IPS-11a (cell line): Measurements from ENCODE around the gene RNF121.

ENCODE experiments used
- H3K4me3 ChIP-seq: one replicate; pipeline ENCODE4 v1.5.1; 2013; ENCODE audit warnings: low read depth, low read length, control low read depth

RNF121 gene

DNA sequence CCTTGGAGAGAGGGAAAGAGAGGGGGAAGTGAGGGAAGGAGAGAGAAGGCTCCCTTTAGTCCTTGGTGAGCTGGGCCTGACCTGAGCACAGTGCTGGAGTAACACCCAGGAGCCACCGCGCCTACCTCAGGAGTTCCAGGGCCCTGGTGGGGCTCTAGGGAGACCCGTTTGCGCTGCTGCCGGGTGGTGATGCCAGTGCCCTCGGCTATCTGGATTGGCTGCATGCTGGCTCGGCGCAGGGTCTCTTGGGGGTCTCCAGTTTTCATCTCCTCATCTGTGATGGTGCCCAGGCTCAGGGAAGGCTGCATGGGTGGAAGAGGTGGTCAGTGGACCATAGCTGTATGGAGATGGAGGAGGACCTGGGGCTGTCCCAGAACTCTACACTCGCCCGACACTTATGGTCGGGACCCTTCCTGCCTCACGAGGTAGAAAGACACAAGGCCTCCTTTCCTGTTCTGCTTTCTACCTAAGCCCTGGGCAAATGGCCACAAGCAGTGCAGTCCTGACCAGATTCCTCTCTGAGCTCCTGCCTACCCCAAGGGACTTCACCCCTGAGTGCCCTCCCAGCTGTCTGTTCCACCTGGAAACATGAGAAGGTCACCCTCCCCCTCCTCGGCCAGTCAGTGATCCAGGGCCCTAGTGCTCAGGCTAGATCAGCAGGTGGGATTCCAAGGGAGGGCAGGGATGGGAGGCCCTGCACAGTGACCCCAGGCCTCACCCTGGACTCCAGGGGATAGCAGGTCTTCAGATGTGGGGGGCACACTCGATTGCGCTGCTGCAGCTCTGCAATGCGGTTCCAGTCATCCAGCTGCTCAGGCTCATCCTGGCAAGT, 75.9 kb downstream of the RNF121 start:
- H3K4me3 ChIP-seq, result no peak overlapping the region

DNA sequence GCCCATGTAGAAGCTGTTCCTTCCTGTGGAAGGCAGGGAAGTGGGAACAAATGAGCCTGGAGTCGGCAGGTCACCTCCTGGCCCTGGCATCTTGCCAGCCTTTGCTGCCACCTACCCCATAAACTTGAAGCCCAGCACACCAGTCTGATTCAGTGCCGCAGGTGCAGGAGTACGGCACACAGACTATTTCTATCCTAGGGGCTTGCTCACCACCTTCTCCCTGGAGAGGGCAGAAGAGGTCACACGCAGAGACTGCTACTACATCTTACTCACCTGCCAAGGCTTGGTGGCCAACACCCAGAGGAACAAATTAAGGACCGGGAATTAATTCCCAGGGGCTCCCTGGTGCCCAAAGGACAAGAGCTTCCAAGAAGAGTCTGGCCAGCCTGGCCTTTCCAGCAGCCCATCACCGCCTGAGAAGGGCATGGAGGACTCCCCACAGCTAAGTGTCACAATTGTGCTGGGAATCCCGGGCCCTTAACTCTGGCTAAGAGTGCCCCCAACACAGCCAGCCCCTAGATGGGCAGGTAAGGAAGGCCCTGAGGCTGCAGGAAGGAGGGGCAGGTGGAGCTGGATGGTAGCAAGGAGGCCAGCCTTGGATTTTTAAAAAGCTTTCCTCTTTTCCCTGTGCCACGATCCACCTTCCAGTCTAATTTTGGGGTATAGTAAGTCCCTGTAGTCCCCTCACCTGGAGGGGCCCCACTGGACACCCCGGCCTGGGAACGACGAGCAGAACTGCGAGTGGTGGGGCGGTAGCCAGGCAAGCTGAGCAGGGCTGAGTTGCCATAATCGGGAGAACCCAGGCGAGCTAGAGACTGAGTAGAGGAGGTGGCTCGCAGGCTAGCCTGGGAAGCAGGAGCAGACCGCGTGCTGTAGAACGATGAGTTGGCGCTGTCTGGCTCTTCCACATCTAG, 76.8 kb downstream of the RNF121 start:
- no peak overlapping the region for H3K4me3 ChIP-seq

GRCh38 chr11:72006309-72007088, 77.7 kb downstream of the RNF121 start:
- no peak overlapping the region for H3K4me3 ChIP-seq

GRCh38 chr11:72007089-72007476, 78.2 kb downstream of the RNF121 start:
- H3K4me3 ChIP-seq, result no peak overlapping the region

DNA sequence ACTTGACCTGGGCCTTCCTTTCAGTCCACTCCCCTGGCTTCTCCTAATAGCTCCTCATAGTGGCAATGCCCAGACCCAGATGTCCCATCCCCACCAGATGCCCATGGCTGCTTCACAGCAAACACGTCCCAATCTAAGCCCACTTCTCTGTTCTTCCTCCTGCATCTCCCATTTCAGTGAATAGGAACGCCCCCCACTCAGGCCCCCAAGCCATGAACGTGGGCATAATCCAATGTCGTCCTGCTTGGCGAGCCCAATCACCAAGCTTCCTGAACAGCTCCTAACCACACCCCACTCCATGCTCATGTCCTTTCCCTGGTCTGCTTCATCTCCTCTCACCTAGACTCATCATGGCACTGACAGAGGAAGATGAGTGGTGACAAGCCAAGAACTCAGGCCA, 78.7 kb downstream of the RNF121 start:
- no peak overlapping the region for H3K4me3 ChIP-seq

DNA sequence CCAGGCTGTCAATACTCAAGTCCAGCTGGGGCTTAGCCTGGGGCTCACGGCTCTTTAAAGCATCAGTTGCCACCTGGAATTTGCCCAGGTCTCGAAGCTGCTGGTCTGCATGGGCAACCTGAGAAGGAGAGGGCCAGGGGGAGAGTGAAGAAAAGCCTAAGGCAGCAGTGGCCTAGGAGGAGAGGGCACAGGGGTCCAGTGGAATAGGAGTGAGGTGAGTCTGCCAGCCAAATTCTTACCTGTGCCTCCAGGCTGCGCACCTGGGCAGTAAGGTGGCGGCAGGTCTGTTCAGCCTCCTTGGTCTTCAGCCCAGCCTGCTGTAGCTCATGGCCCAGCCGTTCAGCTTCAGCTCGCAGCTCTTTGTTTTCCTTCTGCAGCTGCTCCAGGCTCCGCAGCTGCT, 79.9 kb downstream of the RNF121 start:
- no peak overlapping the region for H3K4me3 ChIP-seq

- H3K4me3 ChIP-seq, result no peak overlapping the region
These were observed 80.3 kb downstream of the RNF121 start for GRCh38 chr11:72009156-72009555.

- no peak overlapping the region for H3K4me3 ChIP-seq
These were observed 81.8 kb downstream of the RNF121 start for GRCh38 chr11:72010529-72011233.

GRCh38 chr11:72012091-72012630, 83.3 kb downstream of the RNF121 start:
- H3K4me3 ChIP-seq, result no peak overlapping the region

- no peak overlapping the region for H3K4me3 ChIP-seq
These were observed 84.3 kb downstream of the RNF121 start for GRCh38 chr11:72012897-72013721.

DNA sequence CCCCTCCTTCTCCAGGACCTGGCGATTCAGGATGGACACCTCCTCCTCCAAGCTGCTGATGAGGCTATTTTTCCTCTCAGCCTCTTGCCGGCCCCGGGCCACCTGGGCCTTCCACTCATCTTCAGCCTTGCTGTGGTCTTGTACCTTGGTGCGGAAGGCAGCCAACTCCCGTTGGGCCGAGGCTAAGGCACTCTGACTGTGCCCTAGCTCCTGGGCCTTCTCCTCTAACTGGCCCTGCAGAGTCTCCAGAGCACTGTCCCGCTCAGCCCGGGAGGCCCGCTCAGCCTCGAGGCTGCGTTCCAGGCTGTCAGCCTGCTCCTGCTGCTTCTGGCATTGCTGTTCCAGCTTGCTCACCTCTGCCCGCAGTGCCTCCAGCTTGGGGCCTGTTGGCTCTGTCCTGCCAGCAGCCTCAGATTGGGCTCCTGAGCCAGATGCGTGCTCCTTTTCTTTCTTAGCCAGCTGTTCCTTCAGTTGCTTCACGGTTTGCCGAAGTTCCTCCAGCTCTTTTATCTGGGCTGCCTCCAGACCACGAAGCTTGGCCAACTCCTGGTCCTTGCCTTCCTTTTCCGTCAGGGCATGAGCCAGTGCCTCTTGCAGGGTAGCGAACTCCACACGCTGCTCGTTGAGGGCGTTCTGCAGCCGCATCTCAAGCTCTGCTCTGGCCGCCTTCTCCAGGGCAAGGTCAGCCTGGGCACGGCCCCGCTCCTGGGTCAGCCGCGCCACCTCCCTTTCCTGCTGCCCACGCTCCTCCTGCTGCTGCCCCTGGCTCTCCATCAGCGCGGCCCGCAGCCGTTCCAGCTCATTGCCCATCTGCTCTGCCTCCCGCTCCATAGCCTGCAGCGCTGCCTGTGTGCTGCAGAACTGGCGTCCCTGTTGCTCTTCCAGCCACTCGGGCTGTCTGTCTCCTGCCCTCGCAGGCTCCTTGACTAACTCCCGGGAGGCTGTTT, 85.2 kb downstream of the RNF121 start:
- no peak overlapping the region for H3K4me3 ChIP-seq

DNA sequence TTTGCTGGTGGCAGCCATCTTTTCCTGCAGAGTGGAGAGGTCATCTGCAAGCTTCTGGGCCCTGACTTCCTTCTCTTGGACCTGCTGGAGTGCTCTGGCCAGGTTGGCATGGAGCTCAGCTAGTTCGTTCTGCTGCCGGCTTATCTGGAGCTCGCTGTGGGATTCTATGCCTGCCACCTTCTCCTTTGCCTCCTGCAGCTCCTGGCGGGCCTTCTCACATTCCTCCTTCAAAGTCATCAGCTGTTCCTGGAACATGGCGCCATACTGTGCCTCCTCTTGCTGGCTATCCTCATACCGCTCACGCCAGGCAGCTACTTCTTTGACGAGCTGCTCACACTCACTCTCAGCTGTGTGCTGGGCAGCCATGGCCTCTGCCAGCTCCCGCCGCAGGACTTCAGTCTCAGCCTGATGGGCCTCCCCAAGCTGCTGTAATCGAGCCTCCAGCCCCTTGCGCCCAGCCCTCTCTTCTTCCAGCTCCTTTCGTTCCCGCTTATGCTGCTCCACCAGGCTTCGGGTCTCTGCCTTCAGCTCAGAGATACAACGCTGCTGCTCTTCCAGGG, 86.0 kb downstream of the RNF121 start:
- H3K4me3 ChIP-seq, result no peak overlapping the region

- H3K4me3 ChIP-seq, result no peak overlapping the region
These were observed 86.7 kb downstream of the RNF121 start for GRCh38 chr11:72015511-72016061.

DNA sequence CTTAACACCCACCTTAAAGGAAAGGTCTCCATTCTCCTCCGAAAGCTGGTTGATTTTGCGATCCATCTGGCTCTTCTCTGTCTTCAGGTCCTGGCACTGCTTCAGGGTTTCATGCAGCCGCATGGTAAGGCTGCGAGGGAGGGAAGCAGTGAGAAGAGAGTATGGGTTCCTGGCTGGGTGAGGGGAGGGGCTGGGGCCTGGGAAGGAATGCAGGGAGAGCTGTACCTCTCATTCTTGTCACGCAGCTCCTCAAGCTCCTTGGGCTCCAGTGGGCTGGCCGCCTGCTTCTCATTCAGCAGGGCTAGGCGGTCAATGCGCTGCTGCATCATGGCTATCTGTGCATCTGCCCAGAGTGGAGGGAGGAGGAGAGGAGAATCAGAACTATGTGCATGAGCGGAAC, 89.3 kb downstream of the RNF121 start:
- H3K4me3 ChIP-seq, result no peak overlapping the region

GRCh38 chr11:72023335-72023734, 94.5 kb downstream of the RNF121 start:
- no peak overlapping the region for H3K4me3 ChIP-seq

DNA sequence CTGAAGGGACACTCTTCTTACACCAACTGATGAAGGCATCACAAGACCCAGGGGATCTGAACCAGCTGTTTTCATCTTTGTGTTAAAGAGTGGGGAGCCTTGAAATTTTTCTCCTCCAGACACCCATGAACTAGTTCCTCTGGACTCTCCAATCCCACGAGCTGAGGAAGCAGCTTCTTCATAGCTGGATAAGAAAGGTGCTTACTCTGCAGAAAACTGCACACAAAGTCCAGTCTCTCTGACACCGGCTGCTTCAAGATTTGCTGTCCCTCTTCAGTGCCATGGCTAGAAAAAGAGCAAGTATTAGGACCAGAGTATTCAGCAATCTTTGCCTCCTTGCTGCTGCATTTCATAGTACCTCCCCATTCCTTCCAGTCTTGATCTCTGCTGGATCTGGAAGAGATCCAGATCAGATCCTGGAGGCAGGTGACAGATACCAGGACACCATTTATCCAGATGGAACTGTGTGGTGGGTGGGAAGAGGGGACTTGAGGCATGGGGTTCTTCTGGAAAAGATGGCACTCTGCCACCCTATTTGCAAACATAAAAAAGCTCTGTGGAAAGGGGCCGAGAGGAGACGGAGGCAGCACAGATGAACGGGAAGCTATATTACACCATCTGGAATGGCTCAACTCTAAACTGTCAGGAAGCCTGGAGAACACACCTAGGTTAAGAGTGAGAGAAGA, 95.4 kb downstream of the RNF121 start:
- H3K4me3 ChIP-seq, result no peak overlapping the region

DNA sequence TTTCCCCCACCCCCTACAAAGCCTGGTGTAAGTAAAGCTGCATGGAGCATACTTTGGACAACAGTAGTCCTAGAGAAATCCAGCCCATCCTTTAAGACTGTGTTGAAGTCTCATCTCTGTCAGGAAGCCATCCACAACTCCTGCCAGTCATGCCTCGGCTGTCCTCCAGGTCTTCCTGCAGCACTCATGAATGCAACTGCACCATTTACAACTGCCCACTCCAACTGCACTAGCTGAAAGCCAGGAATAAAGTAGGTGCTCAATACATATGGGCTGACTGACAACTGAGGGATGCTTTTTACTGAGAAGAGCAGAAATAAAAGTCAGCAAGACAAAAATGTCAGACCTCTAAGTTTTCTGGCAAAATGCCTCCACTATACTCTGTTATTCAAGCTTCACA, 97.2 kb downstream of the RNF121 start:
- no peak overlapping the region for H3K4me3 ChIP-seq
